GM12875 (cell line): ENCODE data around the gene LMX1A.

Experiments used
- H3K4me3 ChIP-seq: one replicate; pipeline ENCODE4 v1.5.1; 2011; ENCODE audit warnings: low read depth, low read length, control low read depth
- CTCF ChIP-seq: IDR thresholded peaks from 2 replicates; pipeline ENCODE4 v1.5.1; 2011; ENCODE audit warnings: low read depth, mild to moderate bottlenecking, control low read depth, inconsistent platforms, low read length, moderate library complexity, borderline replicate concordance; ENCODE audit not compliant: insufficient read depth

Gene LMX1A

DNA sequence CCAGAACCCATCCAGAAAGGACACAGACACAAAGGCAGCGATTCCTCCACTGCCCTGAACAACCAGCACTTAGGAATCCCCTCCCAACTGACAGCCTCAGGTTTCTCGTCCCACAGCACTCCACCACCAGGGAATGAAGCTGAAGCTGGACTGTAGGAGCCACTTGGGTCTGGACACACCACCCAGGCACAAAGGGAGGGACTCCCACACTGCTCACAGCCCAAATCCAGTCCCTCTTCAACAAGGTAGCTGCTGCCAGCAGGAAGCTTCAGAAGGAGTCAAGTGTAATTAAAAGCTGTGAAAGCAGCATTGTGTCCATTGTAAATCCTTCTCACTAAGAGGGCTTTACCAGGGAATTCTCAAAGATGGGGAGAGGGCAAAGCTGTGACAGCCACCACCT is 29.0 kb downstream of the LMX1A start:
- TF ChIP-seq CTCF, result no peak

DNA sequence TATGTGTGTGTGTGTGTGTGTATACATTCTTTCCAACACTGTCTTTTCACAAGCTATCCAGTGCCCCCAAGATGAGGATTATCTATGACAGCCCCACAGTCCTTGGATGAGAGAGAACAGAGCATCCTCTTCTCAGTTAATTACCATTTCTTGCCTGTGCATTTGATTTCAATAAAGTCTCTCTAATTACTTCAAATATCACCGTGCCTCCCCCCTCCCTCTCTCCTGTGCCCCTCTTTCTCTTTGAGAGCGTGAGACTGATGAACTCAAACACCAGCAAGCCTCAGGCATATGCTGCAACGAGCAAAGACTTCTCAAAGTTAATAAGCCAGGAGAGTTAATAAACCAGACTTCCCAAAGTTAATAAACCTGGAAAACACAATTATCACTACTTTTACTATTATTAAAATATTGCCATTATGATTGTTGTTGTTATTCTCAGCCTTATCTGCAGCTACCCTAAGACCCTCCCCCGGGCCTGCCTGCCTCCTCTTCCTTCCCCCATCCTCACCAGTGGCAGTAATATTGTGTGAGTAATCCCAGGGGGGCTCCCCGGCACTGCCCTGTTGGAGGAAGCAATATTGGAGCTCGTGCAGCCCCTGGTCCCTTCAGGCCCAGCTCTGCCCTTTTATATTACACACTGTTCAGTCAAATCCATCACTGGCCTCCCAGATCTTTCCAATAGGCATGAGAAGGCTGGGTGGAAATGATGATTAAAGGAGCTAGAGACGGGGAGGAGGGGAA is 30.9 kb downstream of the LMX1A start:
- TF ChIP-seq CTCF, result no peak

More for the DNA sequence above, 29.0 kb downstream of the LMX1A start:
- no peak overlapping the region for H3K4me3 ChIP-seq

DNA sequence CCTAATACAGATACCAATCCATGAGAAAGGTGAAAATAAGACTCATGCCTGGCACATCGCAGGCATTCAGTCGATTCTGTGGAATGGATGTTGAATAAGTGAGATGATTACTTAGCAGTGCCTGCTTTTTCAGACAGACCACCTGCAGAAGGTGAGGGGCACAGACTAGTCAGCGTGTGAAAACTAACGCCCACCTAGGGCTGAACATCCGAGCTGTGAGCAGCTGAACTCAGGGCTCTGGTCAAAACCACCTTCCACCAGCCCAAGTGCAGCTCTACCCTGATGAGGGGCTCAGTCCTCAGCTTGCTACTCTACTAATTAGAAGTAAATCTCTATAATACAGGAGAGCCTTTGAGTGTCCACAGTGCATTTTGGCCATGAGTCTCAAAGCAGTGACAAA is 32.5 kb downstream of the LMX1A start:
- no peak for TF ChIP-seq CTCF
- H3K4me3 ChIP-seq, result no peak overlapping the region

More for the DNA sequence above, 30.9 kb downstream of the LMX1A start:
- no peak overlapping the region for H3K4me3 ChIP-seq

DNA sequence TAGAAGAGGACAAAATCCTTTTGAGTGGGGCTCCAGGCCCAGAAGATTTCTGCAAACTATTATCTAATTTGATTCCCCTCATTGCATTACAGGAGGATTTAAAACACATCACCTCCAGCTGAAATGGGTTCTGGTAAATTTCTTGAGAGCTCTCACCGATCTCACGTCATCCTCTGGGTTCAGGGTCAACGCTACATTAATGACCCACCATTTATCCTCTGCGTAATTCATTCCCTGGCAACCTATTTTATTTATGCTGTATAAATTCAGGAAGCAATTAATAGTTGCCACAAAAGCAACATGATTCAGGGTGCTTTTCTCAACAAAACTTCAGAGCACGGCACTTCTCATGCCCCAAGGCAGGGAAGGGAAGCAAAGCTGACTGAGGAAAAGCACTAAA is 38.9 kb downstream of the LMX1A start:
- TF ChIP-seq CTCF, result no peak

DNA sequence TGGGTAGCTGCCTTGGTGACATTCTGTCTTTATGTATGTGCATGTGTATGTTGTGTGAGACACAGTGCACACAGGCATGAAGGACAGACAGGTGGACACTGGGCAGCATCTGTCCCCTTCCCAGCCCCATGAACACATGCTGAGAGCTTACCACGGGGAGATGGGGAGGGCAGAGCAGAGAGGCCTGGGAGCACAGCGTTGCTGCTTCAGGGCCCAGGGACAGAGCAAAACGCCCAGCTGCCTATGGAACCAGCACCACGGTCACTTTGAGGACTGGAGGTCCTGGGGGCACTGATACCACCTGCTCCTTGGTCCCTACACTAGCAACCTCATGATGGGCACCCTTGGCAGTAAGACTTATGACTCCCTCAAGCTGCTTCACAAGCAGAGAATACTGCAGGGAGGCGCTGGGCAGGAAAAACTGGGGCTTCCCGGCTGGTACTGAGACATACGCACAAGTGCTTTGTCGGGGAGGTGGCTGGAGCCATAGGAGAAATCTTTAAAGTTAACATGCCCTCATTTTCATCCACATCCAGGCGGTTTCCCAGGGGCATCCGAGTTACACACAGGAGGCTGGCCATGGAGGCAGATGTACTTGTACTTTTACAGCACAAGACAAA is 40.3 kb downstream of the LMX1A start:
- H3K4me3 ChIP-seq, result no peak overlapping the region
- TF ChIP-seq CTCF, result no peak

More for the DNA sequence above, 38.9 kb downstream of the LMX1A start:
- H3K4me3 ChIP-seq, result no peak overlapping the region

GRCh38 chr1:165315481-165315880 is 41.0 kb downstream of the LMX1A start:
- H3K4me3 ChIP-seq, result no peak overlapping the region

More at GRCh38 chr1:165315481-165315880, 41.0 kb downstream of the LMX1A start:
- no peak for TF ChIP-seq CTCF
